SK-N-SH treated with all-trans-retinoic acid at 6 μM for 48 hours (cell line): Measurements from ENCODE around the gene ZNF202.

Experiments used
- ARNTL ChIP-seq: fragments of 450-650 bp; formaldehyde crosslinking; IDR thresholded peaks from 2 replicates; pipeline ENCODE4 v1.5.0; 2020; ENCODE audit warnings: low read depth, mild to moderate bottlenecking, moderate library complexity, borderline replicate concordance
- CREB5 ChIP-seq: fragments of 250-450 bp; sonication (Bioruptor Pico); IDR thresholded peaks from 2 replicates; pipeline ENCODE4 v1.5.1; 2020; ENCODE audit warnings: low read depth, mild to moderate bottlenecking, moderate library complexity
- CSDC2 ChIP-seq: fragments of 250-450 bp; sonication (Bioruptor Pico); IDR thresholded peaks from 2 replicates; pipeline ENCODE4 v1.5.0; 2020; ENCODE audit warnings: mild to moderate bottlenecking, moderate library complexity
- PPARA ChIP-seq: fragments of 250-450 bp; sonication (Bioruptor Pico); IDR thresholded peaks from 2 replicates; pipeline ENCODE4 v1.5.0; 2020; ENCODE audit warnings: mild to moderate bottlenecking, borderline replicate concordance
- RARB ChIP-seq: fragments of 250-450 bp; sonication (Bioruptor Pico); IDR thresholded peaks from 2 replicates; pipeline ENCODE4 v1.8.0; 2021; ENCODE audit warnings: mild to moderate bottlenecking, moderate library complexity
- ZFP3 ChIP-seq: fragments of 250-450 bp; sonication (Bioruptor Pico); IDR thresholded peaks from 2 replicates; pipeline ENCODE4 v1.5.0; 2020; ENCODE audit warnings: mild to moderate bottlenecking, moderate library complexity
- ZFP30 ChIP-seq: fragments of 450-650 bp; formaldehyde crosslinking; IDR thresholded peaks from 2 replicates; pipeline ENCODE4 v1.5.0; 2022; ENCODE audit warnings: mild to moderate bottlenecking, moderate library complexity
- ZNF8 ChIP-seq: fragments of 450-650 bp; formaldehyde crosslinking; IDR thresholded peaks from 2 replicates; pipeline ENCODE4 v1.5.0; 2020; ENCODE audit warnings: mild to moderate bottlenecking, moderate library complexity
- TF ChIP-seq, protein P1 (sequence below): fragments of 250-450 bp; sonication (Bioruptor Pico); IDR thresholded peaks from 2 replicates; pipeline ENCODE4 v1.8.0; 2020; ENCODE audit warnings: mild to moderate bottlenecking, moderate library complexity, borderline replicate concordance

- TF ChIP-seq ARNTL (no peak), PPARA (CRISPR knock-in tag) (no peak), ZNF8 (CRISPR knock-in tag) (no peak), ZFP3 (CRISPR knock-in tag) (no peak), CREB5 (CRISPR knock-in tag) (no peak), RARB (no peak), CSDC2 (CRISPR knock-in tag) (no peak), ZFP30 (no peak)
- TF ChIP-seq, protein P1, sequence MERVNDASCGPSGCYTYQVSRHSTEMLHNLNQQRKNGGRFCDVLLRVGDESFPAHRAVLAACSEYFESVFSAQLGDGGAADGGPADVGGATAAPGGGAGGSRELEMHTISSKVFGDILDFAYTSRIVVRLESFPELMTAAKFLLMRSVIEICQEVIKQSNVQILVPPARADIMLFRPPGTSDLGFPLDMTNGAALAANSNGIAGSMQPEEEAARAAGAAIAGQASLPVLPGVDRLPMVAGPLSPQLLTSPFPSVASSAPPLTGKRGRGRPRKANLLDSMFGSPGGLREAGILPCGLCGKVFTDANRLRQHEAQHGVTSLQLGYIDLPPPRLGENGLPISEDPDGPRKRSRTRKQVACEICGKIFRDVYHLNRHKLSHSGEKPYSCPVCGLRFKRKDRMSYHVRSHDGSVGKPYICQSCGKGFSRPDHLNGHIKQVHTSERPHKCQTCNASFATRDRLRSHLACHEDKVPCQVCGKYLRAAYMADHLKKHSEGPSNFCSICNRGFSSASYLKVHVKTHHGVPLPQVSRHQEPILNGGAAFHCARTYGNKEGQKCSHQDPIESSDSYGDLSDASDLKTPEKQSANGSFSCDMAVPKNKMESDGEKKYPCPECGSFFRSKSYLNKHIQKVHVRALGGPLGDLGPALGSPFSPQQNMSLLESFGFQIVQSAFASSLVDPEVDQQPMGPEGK: no peak
These were observed 29.3 kb upstream of the ZNF202 start for GRCh38 chr11:123770712-123771111.
